ENCODE results near the gene AIFM1.

- TF ChIP-seq CTCF (IDR thresholded peaks at IDR 0.05) (no peak), EZH2phosphoT487 (IDR thresholded peaks at IDR 0.05) (no peak)
Observed at GRCh38 chrX:130155564-130155963, 10.1 kb downstream of the AIFM1 start.
